GM12873 (cell line): ENCODE data around the gene CIITA.
A peak's percentile ranks its signal among the peaks of the same experiment; 100 is the strongest.

Experiments
- TF ChIP-seq, protein P1 (sequence below): IDR thresholded peaks from 2 replicates; pipeline ENCODE4 v1.5.1; 2012; ENCODE audit warnings: low read depth, mild to moderate bottlenecking, moderate library complexity, low read length, control low read depth; ENCODE audit not compliant: insufficient read depth; ENCODE audit errors: missing control alignments

CIITA gene

GRCh38 chr16:10859020-10859419 lies 18.0 kb upstream of the CIITA start:
- TF ChIP-seq, protein P1, sequence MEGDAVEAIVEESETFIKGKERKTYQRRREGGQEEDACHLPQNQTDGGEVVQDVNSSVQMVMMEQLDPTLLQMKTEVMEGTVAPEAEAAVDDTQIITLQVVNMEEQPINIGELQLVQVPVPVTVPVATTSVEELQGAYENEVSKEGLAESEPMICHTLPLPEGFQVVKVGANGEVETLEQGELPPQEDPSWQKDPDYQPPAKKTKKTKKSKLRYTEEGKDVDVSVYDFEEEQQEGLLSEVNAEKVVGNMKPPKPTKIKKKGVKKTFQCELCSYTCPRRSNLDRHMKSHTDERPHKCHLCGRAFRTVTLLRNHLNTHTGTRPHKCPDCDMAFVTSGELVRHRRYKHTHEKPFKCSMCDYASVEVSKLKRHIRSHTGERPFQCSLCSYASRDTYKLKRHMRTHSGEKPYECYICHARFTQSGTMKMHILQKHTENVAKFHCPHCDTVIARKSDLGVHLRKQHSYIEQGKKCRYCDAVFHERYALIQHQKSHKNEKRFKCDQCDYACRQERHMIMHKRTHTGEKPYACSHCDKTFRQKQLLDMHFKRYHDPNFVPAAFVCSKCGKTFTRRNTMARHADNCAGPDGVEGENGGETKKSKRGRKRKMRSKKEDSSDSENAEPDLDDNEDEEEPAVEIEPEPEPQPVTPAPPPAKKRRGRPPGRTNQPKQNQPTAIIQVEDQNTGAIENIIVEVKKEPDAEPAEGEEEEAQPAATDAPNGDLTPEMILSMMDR: no peak

DNA sequence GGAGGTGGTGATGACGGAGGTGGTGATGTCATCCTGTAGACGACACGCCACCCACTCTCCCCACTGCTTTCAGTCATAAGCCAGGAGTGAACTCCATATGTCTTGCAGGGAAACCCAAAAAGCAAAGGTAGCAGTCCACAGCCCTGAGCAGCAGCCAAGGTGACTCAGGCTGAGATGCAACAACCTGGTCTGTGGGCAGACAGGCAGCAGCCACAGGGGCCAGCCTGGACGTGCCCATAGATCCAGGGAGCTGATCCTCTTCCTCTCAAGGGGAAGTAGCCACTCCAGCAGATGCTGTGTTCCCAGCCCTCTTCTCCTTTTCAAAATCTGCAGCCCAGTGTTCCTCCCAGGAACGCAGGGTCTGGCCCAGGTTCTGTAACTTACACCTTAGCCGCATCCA lies 17.3 kb upstream of the CIITA start:
- TF ChIP-seq, protein P1: no peak

GRCh38 chr16:10862438-10862837 lies 14.6 kb upstream of the CIITA start:
- TF ChIP-seq, protein P1: no peak

DNA sequence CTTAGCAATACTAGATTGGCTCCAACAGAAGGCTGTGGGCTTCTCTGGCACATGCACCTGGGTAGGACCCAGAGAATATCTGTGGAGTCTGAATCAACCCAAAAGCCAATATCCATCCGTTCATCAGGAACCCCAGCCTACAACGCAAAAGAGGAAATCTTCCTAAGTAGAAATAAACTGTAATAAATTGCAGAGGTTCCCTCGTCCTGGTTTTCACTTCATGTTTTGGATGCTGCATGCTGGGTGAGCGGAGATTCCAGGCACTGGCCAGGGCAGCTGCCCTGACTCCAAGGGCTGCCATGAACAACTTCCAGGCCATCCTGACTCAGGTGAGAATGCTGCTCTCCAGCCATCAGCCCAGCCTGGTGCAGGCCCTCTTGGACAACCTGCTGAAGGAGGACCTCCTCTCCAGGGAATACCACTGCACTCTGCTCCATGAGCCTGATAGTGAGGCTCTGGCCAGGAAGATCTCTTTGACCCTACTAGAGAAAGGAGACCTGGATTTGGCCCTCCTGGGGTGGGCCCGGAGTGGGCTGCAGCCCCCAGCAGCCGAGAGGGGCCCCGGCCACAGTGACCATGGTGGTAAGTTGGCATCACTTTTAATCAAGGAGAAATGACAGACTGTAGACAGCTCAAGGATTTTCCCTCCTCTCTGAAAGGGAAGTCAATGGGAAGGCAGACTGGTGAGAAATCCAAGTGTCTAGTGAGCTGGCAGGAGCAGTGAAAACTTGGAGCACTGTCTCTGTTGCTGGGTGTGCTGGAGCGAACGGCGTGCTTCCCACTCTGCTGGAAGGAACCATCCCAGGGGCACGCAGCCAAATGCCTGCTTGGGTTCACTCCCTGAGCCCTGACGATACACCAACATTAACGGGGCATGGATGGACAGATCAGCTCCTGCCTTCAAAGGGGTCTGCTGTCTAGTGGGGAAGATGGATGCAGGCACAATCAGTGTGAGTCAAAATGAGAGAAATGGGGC lies 10.7 kb upstream of the CIITA start:
- TF ChIP-seq, protein P1: no peak

- TF ChIP-seq, protein P1: no peak
These were observed 9.8 kb upstream of the CIITA start for GRCh38 chr16:10867199-10867598.

GRCh38 chr16:10868104-10868595 lies 8.9 kb upstream of the CIITA start:
- TF ChIP-seq, protein P1: no peak

DNA sequence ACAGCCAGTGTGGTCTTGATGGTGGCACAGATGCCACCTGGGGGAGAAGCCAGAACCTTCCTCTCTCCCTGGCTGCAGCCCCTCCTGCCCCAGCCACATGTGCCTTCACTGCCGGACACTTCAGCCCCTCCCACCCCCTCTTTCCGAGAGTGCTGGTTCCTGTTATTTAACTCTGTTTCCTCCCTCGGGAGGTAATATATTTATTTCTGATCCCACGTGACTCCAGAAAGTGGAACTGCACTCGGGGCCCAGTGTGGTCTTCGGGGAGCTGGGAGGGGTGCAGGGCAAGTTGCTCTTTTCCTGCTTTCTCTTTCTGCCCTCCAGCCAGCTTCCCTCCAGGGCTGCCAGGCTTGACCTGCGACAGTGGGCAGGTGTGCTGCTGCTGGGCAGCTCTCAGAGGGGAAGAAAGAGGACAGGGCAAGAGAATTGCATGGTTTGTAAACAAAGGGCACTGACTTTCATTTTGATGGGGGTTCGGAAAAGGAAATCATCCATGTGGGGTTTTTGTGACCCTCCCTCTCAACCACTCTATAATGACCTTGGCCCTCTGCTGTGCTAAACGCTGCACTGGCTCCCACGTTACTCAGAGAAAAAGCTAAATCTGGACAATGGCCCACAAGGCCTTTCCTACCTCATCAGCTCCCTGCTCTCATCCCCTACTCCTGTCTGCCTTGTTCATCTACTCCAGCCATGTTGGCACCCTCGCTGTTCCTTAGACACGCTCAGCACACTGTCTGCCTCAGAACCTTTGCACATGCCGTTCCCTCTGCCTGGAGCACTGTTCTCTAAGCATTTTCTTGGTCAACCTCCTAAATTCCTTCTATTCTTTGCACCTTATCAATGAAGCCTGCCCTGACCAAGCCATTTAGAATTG lies 8.2 kb upstream of the CIITA start:
- TF ChIP-seq, protein P1: peak; percentile 1
